NCI-H1092 (cell line): ENCODE measurements around the gene KDM7A.
"Not testable (repeated sequence)": the region's sequence is repeated elsewhere in the genome, so short reads cannot be mapped to it uniquely, and the experiment has no call there.

ENCODE experiments used
- DNase-seq: peaks from one replicate; lab custom pipeline; 2025; lab: John Stamatoyannopoulos, UW

Gene KDM7A

DNA sequence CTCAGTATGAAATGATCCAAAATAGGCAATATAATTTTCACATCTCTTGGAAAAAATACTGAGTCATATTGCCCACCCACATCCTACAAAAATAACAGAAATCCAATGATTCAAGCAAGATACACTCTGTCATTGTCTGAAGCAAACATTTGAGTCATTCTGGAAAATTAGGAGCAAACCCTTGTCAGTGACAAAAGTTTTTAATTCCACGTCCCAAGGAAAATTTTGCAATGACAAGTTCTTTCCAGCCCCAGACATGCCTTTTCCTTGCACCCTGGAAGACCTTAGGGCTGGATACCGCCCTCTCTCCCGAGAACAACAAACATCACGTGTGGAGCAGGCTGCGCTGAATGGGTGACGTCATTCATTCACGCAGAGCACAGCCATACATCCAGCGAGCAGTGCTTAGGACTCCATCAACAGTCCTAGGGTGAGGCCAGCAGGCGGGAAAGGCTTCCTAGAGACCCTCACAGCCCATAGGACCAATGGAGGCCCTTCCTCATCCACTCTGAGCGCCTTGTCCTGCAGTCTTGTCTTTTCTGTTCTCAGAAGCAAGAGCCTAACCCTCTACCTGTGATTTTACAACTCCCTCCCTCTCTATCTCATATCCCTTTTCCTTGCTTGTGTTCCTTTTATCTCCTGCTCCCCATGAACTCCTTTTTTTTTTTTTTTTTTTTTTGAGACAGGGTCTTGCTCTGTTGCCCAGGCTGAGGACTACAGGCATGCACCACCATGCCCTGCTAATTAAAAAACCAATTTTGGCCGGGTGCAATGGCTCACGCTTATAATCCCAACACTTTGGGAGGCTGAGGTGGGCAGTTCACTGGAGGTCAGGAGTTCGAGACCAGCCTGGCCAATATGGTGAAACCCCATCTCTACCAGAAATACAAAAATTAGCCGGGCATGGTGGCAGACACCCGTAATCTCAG is 23.5 kb upstream of the KDM7A start:
- DNase-seq, result no peak

DNA sequence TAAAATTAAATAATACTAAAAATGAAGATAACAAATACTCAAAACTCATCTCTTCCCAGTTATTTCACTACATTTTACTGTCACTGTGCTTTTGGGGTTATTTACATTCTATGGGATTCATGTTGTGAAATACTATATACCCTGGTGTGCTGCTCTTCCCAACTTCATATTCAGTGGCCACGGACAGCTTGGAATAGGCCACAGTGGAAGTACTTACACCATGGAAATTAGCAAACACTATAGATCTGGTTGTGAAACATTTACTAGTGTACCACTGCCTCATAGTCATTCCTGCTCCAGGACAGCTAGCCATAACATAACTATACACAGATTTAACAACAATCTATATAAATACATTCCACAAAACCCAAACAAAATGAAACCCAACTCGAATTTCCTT is 21.2 kb upstream of the KDM7A start:
- no peak for DNase-seq

DNA sequence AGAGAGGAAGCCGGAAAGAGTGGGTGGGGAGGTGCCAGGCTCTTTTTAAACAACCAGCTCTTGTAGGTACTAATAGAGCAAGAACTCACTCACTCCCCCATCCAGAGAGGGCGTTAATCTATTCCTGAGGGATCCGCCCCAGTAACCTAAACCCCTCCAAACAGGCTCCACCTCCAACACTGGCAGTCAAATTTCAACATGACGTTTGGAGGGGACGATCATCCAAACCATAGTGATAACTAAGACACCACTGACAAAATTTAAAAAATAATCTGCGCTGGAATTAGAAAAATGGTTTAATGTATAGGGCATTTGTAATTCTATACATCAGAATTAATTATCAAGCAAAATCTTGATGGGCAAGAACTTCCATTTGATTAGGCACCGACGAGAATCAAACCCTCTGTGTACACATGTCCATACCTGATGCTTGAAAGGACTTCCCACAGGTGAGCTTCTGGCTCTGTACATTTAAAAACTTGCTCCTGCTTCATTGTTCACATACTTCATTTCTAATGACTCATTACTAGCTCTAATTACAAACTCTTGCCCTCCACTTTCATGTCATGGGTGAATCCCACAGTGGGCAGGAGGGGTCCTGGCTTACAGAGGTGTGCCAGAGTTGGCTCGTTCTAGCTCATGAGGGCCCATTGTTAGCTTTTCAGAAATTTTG is 20.6 kb upstream of the KDM7A start:
- no peak for DNase-seq

DNA sequence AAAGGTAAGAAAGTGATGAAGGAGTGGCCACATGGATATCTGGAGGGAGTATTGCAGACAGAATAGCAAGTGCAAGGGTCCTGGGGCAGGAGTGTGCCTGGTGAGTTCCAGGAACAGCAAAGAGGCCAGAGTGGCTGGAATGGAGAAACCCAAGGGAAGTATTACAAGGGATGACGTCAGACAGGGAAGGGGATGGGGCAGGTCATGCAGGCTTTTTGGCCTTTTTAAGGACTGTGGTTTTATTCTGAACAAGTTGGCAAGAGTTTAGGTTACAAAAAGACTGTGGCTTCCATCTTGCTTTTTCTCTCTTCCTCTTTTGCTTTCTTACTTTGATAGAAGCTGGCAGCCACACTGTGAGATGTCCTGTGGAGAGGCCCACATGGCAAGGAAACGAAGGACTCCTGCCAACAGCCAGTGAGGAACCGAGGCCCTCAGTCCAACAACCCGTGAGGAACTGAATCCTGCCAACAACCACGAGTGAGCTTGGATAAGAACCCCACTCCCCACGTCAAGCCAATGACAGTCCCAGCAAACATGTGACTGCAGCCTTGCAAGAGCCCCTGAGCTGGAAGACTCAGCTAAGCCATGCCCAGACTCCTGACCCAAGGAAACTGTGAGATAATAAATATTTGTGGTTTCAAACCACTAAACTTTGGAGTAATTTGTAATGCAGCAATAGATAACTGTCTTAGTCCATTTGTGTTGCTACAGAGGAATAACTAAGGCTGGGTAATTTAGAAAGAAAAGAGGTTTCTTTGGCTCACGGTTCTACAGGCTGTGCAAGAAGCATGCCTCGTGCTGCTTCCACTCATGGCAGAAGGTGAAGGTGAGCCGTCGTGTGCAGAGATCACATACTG is 19.8 kb upstream of the KDM7A start:
- no peak for DNase-seq

- DNase-seq, result no peak
Observed at GRCh38 chr7:140195859-140196258, 19.1 kb upstream of the KDM7A start.

DNA sequence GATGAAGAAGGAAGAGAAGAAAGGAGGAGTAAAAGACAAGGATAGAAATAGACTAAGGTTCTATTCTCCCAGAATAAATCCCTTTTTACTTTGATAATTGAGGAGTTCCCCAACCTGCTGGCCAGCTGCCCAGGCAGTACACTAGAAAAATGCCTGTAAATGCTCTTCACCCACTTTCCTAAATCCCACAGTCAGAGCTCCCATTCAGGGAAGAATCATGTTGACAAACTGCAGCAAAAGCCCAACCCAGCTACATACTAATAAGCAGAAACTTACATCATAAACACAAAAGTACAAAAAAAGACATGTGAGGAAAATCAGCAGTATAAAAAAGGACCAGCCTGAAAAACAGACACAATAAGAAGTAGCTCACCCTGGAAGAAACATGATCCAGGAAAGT is 15.8 kb upstream of the KDM7A start:
- no peak for DNase-seq

GRCh38 chr7:140192176-140192575 is 15.4 kb upstream of the KDM7A start:
- DNase-seq, result no peak

- DNase-seq, result no peak
Observed at GRCh38 chr7:140190588-140190987, 13.8 kb upstream of the KDM7A start.

DNA sequence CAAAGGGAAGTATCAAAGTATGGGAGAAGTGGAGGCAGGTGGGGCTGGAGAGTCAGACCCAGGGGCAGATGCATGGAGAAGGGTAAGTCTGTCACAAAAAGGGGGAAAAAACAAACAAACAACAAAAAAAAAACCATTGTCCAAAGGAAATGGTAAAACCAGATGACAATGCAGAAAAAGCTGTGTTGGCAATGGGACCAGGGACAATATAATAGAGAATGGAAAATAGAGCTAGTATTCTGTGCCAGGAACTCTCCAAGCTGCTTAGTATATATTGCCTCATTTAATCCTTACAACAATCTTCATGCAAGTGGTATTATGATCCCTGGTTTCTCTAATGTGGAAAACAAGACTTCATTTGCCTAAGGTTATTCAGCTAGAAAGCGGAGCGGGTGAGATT is 13.1 kb upstream of the KDM7A start:
- DNase-seq, result no peak

DNA sequence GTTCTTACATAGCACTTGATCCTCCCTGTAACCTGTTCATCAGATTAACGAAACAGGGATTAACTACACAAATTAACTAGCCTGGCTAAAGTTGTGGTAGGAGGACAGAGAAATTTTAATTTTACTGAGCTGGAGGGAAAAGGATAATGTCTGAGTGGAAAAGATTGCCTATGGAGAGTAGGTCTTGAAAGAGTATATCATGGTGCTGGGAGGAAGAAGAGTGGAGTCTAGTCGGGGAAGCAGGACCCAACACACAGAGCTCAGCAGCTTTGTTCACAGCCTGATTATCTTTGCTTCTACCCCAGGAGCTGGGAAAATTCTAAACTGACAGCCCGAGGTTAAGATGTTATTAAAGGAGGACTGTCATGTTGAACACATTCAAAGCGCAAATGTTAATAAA is 6.1 kb upstream of the KDM7A start:
- DNase-seq, result no peak

- DNase-seq, result no peak
Observed at GRCh38 chr7:140179339-140179738, 2.6 kb upstream of the KDM7A start.

GRCh38 chr7:140176122-140176701 is 571 bp downstream of the KDM7A start:
- DNase-seq, result peak; percentile 30

- DNase-seq, result peak; percentile 91
Observed at GRCh38 chr7:140175221-140176121, 1.3 kb downstream of the KDM7A start.

DNA sequence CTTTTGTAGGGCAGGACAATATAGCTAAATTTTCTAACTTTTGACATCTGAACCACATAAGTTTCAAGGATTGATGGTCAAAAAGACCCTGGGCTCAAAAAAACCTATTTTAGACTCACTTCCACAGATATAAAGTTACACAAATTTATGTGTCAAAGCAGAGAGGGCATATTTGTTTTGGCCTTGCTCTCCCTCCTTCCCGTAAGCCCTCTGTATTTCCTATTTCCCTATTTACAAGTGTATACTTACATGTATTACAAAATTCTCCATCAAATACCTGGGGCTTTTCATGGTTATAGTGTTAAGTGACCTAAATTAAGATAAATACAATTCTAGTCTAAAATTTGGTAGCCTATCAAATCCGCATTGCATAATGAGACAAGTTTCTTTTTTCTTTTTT is 2.6 kb downstream of the KDM7A start:
- no peak for DNase-seq

DNA sequence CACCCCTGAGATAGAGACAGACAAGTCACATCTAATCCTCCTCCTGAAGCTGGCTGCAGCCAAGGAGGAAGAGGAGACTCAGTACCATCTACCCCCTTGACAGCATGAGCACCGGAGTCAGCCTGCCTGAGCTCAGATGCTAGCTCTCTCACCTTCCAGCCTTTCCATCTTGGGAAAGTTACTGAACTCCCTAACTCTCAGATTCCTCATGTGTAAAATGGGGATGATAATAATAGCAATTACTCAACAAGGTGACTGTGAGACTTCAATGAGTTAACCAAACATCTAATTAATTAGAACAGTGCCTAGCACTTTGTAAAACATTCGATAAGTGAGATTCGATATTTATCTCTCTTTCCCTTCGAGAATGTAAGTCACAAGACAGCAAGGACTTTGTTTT is 6.4 kb downstream of the KDM7A start:
- DNase-seq, result no peak

- DNase-seq, result no peak
Observed at GRCh38 chr7:140168816-140169215, 8.0 kb downstream of the KDM7A start.

- no peak for DNase-seq
Observed at GRCh38 chr7:140165422-140165821, 11.4 kb downstream of the KDM7A start.

DNA sequence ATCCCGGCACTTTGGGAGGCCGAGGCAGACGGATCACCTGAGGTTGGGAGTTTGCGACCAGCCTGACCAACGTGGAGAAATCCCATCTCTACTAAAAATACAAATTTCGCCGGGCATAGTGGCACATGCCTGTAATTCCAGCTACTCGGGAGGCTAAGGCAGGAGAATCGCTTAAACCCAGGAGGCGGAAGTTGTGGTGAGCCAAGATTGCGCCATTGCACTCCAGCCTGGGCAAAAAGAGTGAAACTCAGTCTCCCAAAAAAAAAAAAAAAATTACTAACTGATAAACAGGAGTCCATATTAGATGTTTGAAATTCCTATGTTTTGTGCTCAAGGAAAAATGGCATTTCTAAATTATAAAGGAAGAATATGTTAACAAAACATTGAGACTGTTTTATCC is 14.7 kb downstream of the KDM7A start:
- DNase-seq, result not testable (repeated sequence)

DNA sequence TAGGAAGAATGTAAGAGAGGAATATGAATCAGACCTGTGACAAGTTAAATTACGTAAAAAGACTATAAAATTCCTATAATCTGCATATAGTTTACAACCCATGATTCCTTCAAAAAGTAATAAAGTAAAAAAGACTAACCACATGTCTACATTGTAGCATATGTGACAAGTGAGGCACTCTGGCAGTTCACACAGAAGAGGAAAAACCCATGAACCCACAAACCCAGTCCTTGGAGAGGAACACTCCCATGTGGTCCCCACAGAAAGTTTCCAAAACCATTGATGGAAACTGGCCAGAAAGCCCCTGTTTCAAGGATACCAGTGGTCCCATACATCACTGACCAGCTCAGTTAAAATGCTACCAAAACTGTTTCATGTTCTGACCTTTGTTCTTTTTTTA is 15.7 kb downstream of the KDM7A start:
- no peak for DNase-seq

- DNase-seq, result no peak
Observed at GRCh38 chr7:140160308-140160707, 16.5 kb downstream of the KDM7A start.

GRCh38 chr7:140159497-140159896 is 17.3 kb downstream of the KDM7A start:
- DNase-seq, result no peak
